Adrenal gland (tissue), 12 donors: Measurements from ENCODE around the gene HOMER2. TPM values are rescaled to one million over a fixed set of nuclear protein-coding genes. Genes with fewer than 3 reads are reported as not detected.

Experiments
- DNase-seq, 7 donors: peaks; one replicate each; pipeline ENCODE4 v3.0.0-alpha.2; 2019 to 2020
- H3K27ac ChIP-seq, 5 donors: fragments of 200-600 bp; sonication (generic) in 4 of 5; 1 replicate in 3 of 5; 2 replicates in 2 of 5; pipeline versions ENCODE4 v1.5.1 to v1.8.0; 2016 to 2020; ENCODE audit warnings: mild to moderate bottlenecking in 1 of 5
- H3K27me3 ChIP-seq: fragments of 200-600 bp; 2 replicates; pipeline ENCODE4 v1.8.0; 2021
- H3K36me3 ChIP-seq, 2 donors: fragments of 200-600 bp; replicated peaks in 1 of 2; 1 replicate in 1 of 2; 2 replicates in 1 of 2; pipeline versions ENCODE4 v1.5.1 to v1.8.0; 2018 to 2022
- H3K4me1 ChIP-seq, 2 donors: fragments of 200-600 bp; replicated peaks in 1 of 2; 1 replicate in 1 of 2; 2 replicates in 1 of 2; pipeline versions ENCODE4 v1.5.1 to v1.8.0; 2018 to 2021
- H3K4me3 ChIP-seq, 4 donors: fragments of 200-600 bp; sonication (generic) in 3 of 4; one replicate each; pipeline ENCODE4 v1.5.1; 2016 to 2018
- H3K9me3 ChIP-seq, 3 donors: fragments of 200-600 bp; sonication (generic) in 1 of 3; replicated peaks in 1 of 3; 1 replicate in 2 of 3; 2 replicates in 1 of 3; pipeline versions ENCODE4 v1.5.1 to v1.8.0; 2016 to 2021
- CTCF ChIP-seq, 6 experiments: fragments of 450-650 bp in 4 of 6; fragments of 200-600 bp in 2 of 6; sonication (generic) in 1 of 6; IDR thresholded peaks; 1 replicate in 5 of 6; 2 replicates in 1 of 6; pipeline versions ENCODE4 v1.5.1 to v1.8.0; 2016 to 2021; ENCODE audit warnings: antibody characterized with exemption in 6 of 6, mild to moderate bottlenecking in 2 of 6, moderate library complexity in 1 of 6
- POLR2A ChIP-seq, 2 donors: fragments of 450-650 bp; IDR thresholded peaks; one replicate each; pipeline ENCODE4 v1.6.1; 2017; ENCODE audit warnings: antibody characterized with exemption in 2 of 2, mild to moderate bottlenecking in 2 of 2, moderate library complexity in 1 of 2
- WGBS, 4 donors: extraction: QIAGEN DNeasy Blood & Tissue Kit in 2 of 4; methylation state at CpG; one replicate each; pipeline versions ENCODE4 v1.1.5 to v1.1.7; 2013 to 2017; 5-methylcytosine and 5-hydroxymethylcytosine counted together
- intact Hi-C, 2 donors: fragments of 100-400 bp; cut with DNase I; formaldehyde crosslinking; loops; one replicate each; pipeline versions ENCODE4 v1.14.1 to v1.15.0; 2022 to 2023
- polyA plus RNA-seq, 3 donors: library from polyadenylated mRNA; stranded (reverse); fragments of 200-250 nt in 2 of 3; fragments of 350-450 nt in 1 of 3; fragmentation: Illumina TruSeq in 1 of 3; extraction: RNeasy Lipid Tissue Mini Kit (QIAGEN cat#74804) in 1 of 3; gene quantifications; one replicate each; pipeline ENCODE4 v1.2.3, GENCODE V29; 2013 to 2014
- total RNA-seq, 9 donors: library from RNA; depleted of rRNA in 4 of 9; stranded (reverse); fragments of >200 nt in 4 of 9; fragments of 120-200 nt in 1 of 9; fragmentation: NEBNext Ultra II Directional in 1 of 9; extraction: Animal tissue kit (Norgen Biotek cat#: 25700) in 1 of 9; gene quantifications; one replicate each; pipeline versions ENCODE4 v1.1.0 to v1.2.4, GENCODE V29; 2013 to 2023
- donor health status: healthy with polysubstance abuse.
- donor health status: Bipolar disorder and iron deficiency.
- donor health status: DM: yes; HTN: yes; CAD: no.
- donor health status: DM: no; HTN: no; CAD: no.
- donor health status: DM: no; HTN: no; CAD: no.
- donor health status: DM: yes; HTN: yes; CAD: no.

HOMER2 gene
- total and polyA plus RNA-seq, 12 donors = 6.5 to 43.1 (median 23.4) TPM

- intact Hi-C loops = no loop called here
- H3K36me3 ChIP-seq = no peaks in the 10 kb centered on the region
- WGBS, 4 donors = 84 to 91% (median 87%) methylated on average over 6 of the region's 6 CpGs
- DNase-seq = no peak
- H3K4me1 ChIP-seq = no peaks in the 10 kb centered on the region
- H3K4me3 ChIP-seq = no peak overlapping the region
- no peak for TF ChIP-seq CTCF (IDR thresholded peaks at IDR 0.05)
- TF ChIP-seq POLR2A (IDR thresholded peaks at IDR 0.05) = no peak
- no peaks in the 10 kb centered on the region for H3K27me3 ChIP-seq
- H3K27ac ChIP-seq = no peak overlapping the region
- no peaks in the 10 kb centered on the region for H3K9me3 ChIP-seq
Observed at GRCh38 chr15:82933576-82933975, 18.9 kb downstream of the HOMER2 start.

- no peak for DNase-seq
- no peaks in the 10 kb centered on the region for H3K36me3 ChIP-seq
- intact Hi-C loops = no loop called here
- no peaks in the 10 kb centered on the region for H3K9me3 ChIP-seq
- no peak for TF ChIP-seq POLR2A (IDR thresholded peaks at IDR 0.05)
- TF ChIP-seq CTCF (IDR thresholded peaks at IDR 0.05) = no peak
- H3K27me3 ChIP-seq = no peaks in the 10 kb centered on the region
- H3K27ac ChIP-seq = no peak overlapping the region
- no peak overlapping the region for H3K4me3 ChIP-seq
- H3K4me1 ChIP-seq = no peaks in the 10 kb centered on the region
- 65 to 84% (median 73%) methylated on average over 1 to 3 of the region's 3 CpGs for WGBS, 4 donors
Observed at GRCh38 chr15:82931221-82931620, 21.3 kb downstream of the HOMER2 start.

GRCh38 chr15:82930461-82930860 lies 22.1 kb downstream of the HOMER2 start:
- no peak for TF ChIP-seq POLR2A (IDR thresholded peaks at IDR 0.05)
- no peak for TF ChIP-seq CTCF (IDR thresholded peaks at IDR 0.05)
- intact Hi-C loops = no loop called here
- no peaks in the 10 kb centered on the region for H3K4me1 ChIP-seq
- H3K4me3 ChIP-seq = no peak overlapping the region
- no peak for DNase-seq
- H3K27me3 ChIP-seq = no peaks in the 10 kb centered on the region
- no peak overlapping the region for H3K27ac ChIP-seq
- no peaks in the 10 kb centered on the region for H3K9me3 ChIP-seq
- 70 to 100% (median 97%) methylated on average over 2 of the region's 2 CpGs for WGBS, 4 donors
- H3K36me3 ChIP-seq = no peaks in the 10 kb centered on the region

- intact Hi-C loops = no loop called here
- 55 to 68% (median 61%) methylated on average over 2 of the region's 2 CpGs for WGBS, 4 donors
Observed at GRCh38 chr15:82928711-82929110, 23.8 kb downstream of the HOMER2 start.

More at GRCh38 chr15:82928711-82929110, 23.8 kb downstream of the HOMER2 start:
- Histone ChIP-seq H3K36me3 (no peaks in the 10 kb centered on the region), H3K27ac (no peak overlapping the region), H3K4me1 (no peaks in the 10 kb centered on the region), H3K9me3 (no peaks in the 10 kb centered on the region), H3K27me3 (no peaks in the 10 kb centered on the region), H3K4me3 (no peak overlapping the region)
- no peak for DNase-seq
- TF ChIP-seq CTCF (IDR thresholded peaks at IDR 0.05) = no peak
- TF ChIP-seq POLR2A (IDR thresholded peaks at IDR 0.05) = no peak
